Effector memory CD8-positive, alpha-beta T cell (primary cell): ENCODE results near the gene SLIT3.

Experiments used
- ATAC-seq: fragments of 150-1000 bp; cut with Tn5 transposase; replicated peaks from 2 replicates; pipeline ENCODE4 v1.10.0; 2021; ENCODE audit warnings: mild to moderate bottlenecking, moderate library complexity
- DNase-seq, 3 experiments: peaks; one replicate each; pipeline ENCODE4 v3.0.0; 2021
- H3K27ac Mint-ChIP-seq, 2 donors: one replicate each; pipeline ENCODE4 v1.8.0; 2022; ENCODE audit warnings: mild to moderate bottlenecking in 2 of 2, mixed read lengths in 2 of 2, moderate library complexity in 2 of 2
- H3K27me3 Mint-ChIP-seq, 2 donors: one replicate each; pipeline ENCODE4 v1.8.0; 2022; ENCODE audit warnings: mixed read lengths in 2 of 2
- H3K36me3 Mint-ChIP-seq: one replicate; pipeline ENCODE4 v1.8.0; 2022; ENCODE audit warnings: mild to moderate bottlenecking, moderate library complexity, mixed read lengths; ENCODE audit not compliant: insufficient read depth
- H3K4me1 Mint-ChIP-seq, 2 donors: one replicate each; pipeline ENCODE4 v1.8.0; 2022; ENCODE audit warnings: low read depth in 2 of 2, mixed read lengths in 2 of 2
- H3K4me3 Mint-ChIP-seq, 2 donors: one replicate each; pipeline ENCODE4 v1.8.0; 2022; ENCODE audit warnings: mild to moderate bottlenecking in 2 of 2, mixed read lengths in 2 of 2, moderate library complexity in 2 of 2
- H3K9me3 Mint-ChIP-seq, 2 donors: one replicate each; pipeline ENCODE4 v1.8.0; 2022; ENCODE audit warnings: mixed read lengths in 2 of 2

The SLIT3 gene

DNA sequence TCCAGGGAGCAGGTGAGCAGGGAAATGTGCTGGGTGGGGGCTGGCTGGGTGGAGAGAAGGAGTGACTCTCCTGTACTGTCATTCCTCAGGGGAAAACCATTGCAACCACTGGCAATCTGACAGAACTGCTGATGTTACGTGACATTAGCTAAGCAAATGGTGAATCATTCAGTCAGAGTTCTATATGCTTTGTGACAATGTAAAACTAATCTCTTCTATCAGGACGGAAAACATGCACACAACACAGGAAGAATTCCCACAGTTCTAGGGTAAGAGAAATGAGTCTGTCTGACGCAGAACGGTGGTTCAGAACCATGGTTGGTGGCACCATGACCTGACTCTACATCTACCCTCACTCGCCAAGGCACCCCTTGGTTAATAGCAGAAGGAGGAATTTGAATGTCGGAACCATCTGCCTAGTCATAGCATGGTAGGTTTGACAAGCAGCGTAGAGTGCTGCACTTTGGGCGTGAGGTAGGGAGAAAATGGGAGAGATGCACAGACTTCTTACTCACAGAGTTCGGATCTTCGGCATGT lies 478.1 kb downstream of the SLIT3 start:
- H3K27ac Mint-ChIP-seq = no peak overlapping the region
- H3K4me1 Mint-ChIP-seq = no peaks in the 10 kb centered on the region
- H3K9me3 Mint-ChIP-seq = no peaks in the 10 kb centered on the region
- ATAC-seq (no peak), DNase-seq (no peak)
- H3K36me3 Mint-ChIP-seq = no peaks in the 10 kb centered on the region
- peaks cover 18 to 58% of the 10 kb centered on the region in 2 donors for H3K27me3 Mint-ChIP-seq
- H3K4me3 Mint-ChIP-seq = no peak overlapping the region

DNA sequence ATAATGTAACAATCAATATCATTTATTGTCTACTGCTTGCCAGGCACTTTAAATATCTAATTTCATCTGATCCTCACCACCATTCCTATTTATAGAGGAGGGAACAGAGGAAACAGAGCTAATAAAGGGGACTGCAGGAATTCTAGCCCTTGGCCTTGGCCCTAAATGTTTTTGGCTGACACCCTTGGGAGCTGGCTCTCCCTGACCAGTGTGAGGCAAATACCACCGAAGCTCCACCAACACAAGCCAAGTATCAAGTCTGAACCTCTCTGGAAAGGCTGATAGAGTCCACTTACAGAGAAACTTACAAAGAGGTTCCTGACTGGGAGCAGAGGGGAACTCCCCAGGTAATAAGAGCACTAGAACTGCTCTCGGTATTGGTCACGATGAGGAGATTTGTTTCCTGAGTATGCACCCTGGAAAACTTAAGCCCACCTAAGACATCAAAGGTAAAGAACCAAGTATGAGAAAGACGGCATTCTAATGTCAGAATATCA lies 478.6 kb downstream of the SLIT3 start:
- Mint-ChIP-seq H3K4me1 (no peaks in the 10 kb centered on the region), H3K9me3 (no peaks in the 10 kb centered on the region), H3K27ac (no peak overlapping the region), H3K36me3 (no peaks in the 10 kb centered on the region), H3K27me3 (peaks cover 18 to 64% of the 10 kb centered on the region in 2 donors), H3K4me3 (no peak overlapping the region)
- no peak for DNase-seq
- ATAC-seq = no peak

DNA sequence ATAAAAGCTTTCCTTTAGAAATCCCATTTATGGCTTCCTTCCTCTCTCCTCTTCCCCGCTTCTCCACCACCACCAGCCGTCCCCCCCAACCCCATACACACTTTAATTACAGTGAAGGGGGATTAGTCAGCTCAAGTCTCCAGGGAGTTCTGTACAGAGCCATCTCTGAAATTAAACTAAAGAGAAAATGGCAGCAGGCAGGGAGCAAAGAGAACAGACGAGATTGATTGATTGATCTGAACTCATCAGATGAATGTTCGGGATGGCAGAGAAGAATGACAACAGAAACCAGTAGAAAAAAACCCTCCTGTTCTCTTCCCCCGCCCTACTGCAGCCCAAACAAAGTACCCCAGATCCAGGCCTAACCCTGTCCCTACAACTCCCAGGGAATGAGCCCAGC lies 480.1 kb downstream of the SLIT3 start:
- no peaks in the 10 kb centered on the region for H3K36me3 Mint-ChIP-seq
- no peak overlapping the region for H3K4me3 Mint-ChIP-seq
- H3K9me3 Mint-ChIP-seq = no peaks in the 10 kb centered on the region
- no peaks in the 10 kb centered on the region for H3K4me1 Mint-ChIP-seq
- no peak for ATAC-seq
- no peak overlapping the region for H3K27ac Mint-ChIP-seq
- peaks cover 18 to 69% of the 10 kb centered on the region in 2 donors for H3K27me3 Mint-ChIP-seq
- no peak for DNase-seq

DNA sequence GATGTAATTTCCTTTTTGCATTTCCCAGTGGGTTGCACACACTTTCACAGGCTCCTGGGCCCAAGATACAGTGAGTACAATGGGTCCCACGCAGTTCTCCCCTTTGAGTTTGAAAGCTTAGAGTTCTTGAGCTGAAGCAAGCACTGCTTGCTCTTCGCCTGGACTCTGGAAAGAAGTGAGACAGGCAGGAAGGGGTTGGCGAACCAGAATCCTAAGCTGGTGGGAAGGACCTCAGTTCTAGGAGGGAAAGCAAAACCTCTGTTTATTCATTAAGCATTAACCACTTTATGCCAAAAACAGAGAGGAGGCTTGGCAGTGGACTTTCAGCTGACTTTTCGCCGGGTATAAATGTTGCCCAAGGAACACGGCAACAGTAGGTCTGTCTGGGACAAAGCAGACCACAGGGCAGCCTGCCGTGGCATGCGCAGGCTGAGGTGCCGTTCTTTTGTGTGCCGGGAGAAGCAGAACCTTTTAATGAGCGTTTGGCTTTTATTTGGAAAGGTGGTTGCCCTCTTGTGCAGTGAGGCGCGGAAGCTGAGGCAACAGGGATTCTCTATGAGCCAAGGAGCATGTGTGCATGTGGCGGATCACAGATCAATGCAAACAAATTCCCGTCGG lies 481.8 kb downstream of the SLIT3 start:
- H3K36me3 Mint-ChIP-seq = no peaks in the 10 kb centered on the region
- no peaks in the 10 kb centered on the region for H3K4me1 Mint-ChIP-seq
- H3K27me3 Mint-ChIP-seq = peaks cover 14 to 59% of the 10 kb centered on the region in 2 donors
- DNase-seq (no peak), ATAC-seq (no peak)
- no peak overlapping the region for H3K27ac Mint-ChIP-seq
- H3K4me3 Mint-ChIP-seq = no peak overlapping the region
- H3K9me3 Mint-ChIP-seq = no peaks in the 10 kb centered on the region

DNA sequence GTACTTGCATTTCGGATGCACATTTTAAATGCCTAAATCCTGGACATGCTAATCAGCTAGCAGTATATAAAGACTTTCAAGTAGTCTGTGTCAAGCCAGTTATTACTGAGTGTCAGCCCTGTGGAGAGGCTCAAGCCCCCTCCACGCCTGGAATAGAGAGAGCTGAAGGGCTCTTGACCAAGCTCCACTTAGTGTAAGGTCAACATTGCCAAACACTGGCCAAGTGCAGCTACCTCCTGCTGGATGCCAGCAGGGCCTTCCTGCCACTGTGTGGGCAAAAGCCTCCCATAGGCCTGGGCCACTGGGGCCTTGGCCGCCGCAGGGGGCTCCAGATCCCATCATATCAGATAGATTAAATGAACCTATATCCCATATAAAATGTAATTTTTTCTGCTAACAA lies 482.4 kb downstream of the SLIT3 start:
- no peaks in the 10 kb centered on the region for H3K9me3 Mint-ChIP-seq
- no peak for ATAC-seq
- H3K4me1 Mint-ChIP-seq = no peaks in the 10 kb centered on the region
- H3K36me3 Mint-ChIP-seq = no peaks in the 10 kb centered on the region
- peaks cover 12 to 53% of the 10 kb centered on the region in 2 donors for H3K27me3 Mint-ChIP-seq
- H3K4me3 Mint-ChIP-seq = no peak overlapping the region
- DNase-seq = no peak
- no peak overlapping the region for H3K27ac Mint-ChIP-seq

DNA sequence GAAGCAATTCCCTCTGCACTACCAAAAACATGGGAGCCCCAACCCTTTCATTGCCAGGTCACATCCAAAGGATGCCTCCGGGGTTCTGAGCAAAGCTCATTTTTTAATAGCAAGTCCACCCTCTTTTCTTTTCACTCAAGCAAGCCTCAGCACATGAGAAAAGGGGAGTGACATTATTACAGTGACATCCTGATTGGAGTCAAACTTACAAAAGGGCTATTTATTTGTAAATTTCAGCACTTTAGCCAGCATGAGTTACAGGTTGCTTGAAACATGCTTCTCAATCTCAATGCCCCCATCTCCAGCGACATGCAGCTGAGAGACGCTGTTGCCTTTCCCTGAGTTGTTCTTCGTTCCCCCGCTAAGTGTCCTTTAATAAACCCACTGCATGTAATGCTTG lies 483.3 kb downstream of the SLIT3 start:
- no peaks in the 10 kb centered on the region for H3K9me3 Mint-ChIP-seq
- H3K4me1 Mint-ChIP-seq = no peaks in the 10 kb centered on the region
- no peak for ATAC-seq
- no peaks in the 10 kb centered on the region for H3K36me3 Mint-ChIP-seq
- no peak overlapping the region for H3K4me3 Mint-ChIP-seq
- no peak overlapping the region for H3K27ac Mint-ChIP-seq
- peaks cover 5 to 44% of the 10 kb centered on the region in 2 donors for H3K27me3 Mint-ChIP-seq
- DNase-seq = no peak

DNA sequence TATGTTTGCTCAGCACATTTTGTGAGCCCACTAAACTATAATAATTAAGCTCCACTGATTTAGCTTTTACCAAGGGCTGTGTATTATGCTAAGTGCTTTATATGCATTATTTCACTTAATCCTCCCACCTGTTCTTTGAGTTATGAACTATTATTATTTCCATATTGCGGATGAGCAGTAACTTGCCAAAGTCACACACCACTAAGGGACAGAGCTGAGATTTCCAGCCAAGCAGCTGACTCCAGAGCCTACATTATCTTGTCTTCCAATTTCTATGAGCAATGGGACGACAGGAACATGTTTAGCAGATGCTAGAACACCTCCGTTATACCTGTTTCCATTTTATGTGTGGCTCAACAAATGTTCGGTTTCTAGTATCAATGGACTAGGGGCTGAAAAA lies 484.3 kb downstream of the SLIT3 start:
- H3K4me1 Mint-ChIP-seq = no peaks in the 10 kb centered on the region
- H3K9me3 Mint-ChIP-seq = no peaks in the 10 kb centered on the region
- no peak overlapping the region for H3K4me3 Mint-ChIP-seq
- H3K27ac Mint-ChIP-seq = no peak overlapping the region
- H3K27me3 Mint-ChIP-seq = peaks cover 10 to 45% of the 10 kb centered on the region in 2 donors
- ATAC-seq (no peak), DNase-seq (no peak)
- H3K36me3 Mint-ChIP-seq = no peaks in the 10 kb centered on the region

DNA sequence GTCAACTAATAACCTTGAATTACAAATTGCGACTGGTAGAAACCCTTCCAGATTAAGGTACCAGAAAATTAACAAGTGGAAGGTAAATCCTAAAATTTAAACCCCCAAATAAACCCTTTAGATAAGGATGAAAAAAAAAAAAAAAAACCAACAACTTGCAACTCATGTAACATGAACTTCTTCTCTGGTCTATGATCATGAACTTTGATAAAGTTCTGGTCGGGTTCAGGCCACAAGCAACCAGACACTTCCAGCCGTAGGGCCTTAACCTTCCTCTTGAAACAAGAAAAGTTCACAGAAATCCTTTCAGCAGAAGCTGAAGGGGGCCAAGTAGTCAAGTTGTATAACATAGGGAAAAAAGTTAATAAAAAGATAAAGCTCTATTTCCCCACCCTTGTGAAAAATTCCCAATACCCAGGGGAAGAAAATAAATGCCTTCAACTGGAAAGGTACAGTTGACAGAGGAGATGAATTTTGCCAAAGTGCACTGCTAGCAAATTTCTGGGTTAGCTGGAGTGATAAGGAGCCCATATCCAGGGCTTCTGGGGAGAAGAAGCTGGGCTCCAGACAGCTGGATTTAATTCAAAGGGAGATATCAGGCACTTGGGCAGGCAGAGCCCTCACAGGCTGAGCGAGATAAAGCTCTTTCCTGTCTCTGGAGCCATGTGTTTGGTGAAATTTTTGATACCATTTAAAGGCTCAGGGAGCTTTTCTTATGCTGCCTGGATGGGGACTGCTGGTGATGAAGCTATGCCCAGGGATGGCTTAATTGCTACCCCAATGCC lies 487.6 kb downstream of the SLIT3 start:
- Mint-ChIP-seq H3K4me1 (no peaks in the 10 kb centered on the region), H3K4me3 (no peak overlapping the region), H3K27me3 (peaks cover 29 to 55% of the 10 kb centered on the region in 2 donors), H3K27ac (no peak overlapping the region), H3K36me3 (no peaks in the 10 kb centered on the region), H3K9me3 (no peaks in the 10 kb centered on the region)
- ATAC-seq (no peak), DNase-seq (no peak)

DNA sequence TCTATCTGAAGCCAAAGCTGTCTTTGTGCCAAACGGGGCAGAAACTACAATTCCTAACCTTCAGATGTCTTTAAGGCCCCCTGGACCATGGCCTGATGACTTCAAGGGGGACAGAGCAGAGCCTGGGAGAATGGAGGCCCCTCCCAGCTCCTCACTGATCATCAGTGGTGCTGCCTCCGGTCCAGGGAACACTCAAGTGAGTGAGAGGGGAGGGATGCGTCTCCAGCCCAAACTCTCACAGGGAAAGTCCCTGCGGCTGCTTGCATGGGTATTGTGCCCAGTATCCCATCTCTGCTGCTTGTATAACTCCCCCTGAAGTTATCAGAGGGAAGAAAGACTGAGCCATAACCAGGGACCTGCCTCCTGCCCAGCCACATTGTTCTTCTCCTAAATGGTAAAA lies 490.3 kb downstream of the SLIT3 start:
- ATAC-seq (no peak), DNase-seq (no peak)
- Mint-ChIP-seq H3K4me1 (no peaks in the 10 kb centered on the region), H3K9me3 (no peaks in the 10 kb centered on the region), H3K36me3 (no peaks in the 10 kb centered on the region), H3K27ac (no peak overlapping the region), H3K4me3 (no peak overlapping the region), H3K27me3 (peaks cover 37 to 48% of the 10 kb centered on the region in 2 donors)

DNA sequence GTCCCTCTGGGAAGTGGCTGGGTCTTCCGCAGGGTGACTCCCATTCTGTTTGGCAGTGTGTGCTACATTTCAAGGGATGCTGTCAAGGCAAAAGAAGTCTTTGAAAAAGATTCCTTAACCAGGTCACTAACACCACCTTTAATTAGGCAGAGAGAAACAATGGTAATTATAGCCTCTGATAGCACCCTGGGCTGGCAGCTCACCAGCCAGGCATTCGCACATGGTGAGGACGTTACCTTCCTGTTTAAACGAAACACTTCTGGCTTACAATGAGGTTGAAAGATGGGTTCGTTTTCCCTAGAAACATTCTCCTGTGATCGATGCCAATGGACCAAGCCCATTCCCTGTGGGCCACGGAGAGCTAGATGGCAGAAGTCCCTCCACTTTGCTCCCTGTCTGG lies 491.7 kb downstream of the SLIT3 start:
- Mint-ChIP-seq H3K27ac (no peak overlapping the region), H3K4me1 (no peaks in the 10 kb centered on the region), H3K27me3 (peaks cover 34 to 50% of the 10 kb centered on the region in 2 donors), H3K36me3 (no peaks in the 10 kb centered on the region), H3K9me3 (no peaks in the 10 kb centered on the region), H3K4me3 (no peak overlapping the region)
- DNase-seq = no peak
- ATAC-seq = no peak

DNA sequence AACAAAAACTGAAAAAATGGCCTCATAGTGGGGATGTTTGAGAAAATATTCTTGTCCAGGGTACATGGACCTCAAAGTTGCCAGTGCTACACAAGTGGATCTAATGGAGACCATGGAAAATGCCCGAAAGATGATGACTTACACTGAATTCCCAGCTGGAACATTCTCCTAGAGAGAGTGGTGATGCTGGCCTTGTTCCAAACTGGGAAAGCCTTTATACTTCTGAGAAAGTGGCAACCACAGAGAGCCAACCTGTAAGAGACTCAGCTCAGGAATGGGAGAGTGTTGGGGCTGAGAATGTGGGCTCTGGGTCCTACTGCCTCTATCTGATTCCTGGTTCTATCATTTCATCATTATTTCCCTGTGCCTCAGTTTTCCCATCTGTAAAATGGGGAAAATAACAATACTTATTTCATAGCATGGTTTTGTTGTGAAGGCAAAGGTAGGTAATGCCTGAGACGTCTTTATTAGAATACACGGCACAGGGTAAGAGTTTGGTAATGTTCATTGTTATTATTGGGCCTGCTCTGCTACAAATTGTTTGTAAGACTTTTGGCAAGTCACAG lies 492.8 kb downstream of the SLIT3 start:
- H3K27me3 Mint-ChIP-seq = peaks cover 40 to 61% of the 10 kb centered on the region in 2 donors
- H3K36me3 Mint-ChIP-seq = no peaks in the 10 kb centered on the region
- no peak overlapping the region for H3K4me3 Mint-ChIP-seq
- H3K27ac Mint-ChIP-seq = no peak overlapping the region
- H3K4me1 Mint-ChIP-seq = no peaks in the 10 kb centered on the region
- H3K9me3 Mint-ChIP-seq = no peaks in the 10 kb centered on the region
- DNase-seq (no peak), ATAC-seq (no peak)

DNA sequence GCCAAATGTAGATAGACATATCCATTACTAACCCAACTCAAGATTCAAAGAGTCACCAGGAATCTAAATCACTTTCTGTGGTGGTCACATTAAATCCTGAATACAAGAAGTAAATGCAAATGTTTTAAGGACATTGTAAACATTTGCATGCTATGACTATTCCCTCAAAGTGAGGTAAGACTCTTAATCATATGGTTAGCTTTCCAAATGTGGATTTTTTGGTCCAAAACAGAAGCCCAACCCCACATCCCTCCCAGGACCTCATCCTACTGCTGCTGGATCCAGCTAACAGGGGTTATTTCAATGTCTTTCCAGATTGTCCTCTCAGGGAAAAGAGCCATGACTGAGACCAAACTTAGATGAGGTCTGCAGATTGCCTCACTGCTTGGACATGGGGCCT lies 493.7 kb downstream of the SLIT3 start:
- H3K4me1 Mint-ChIP-seq = no peaks in the 10 kb centered on the region
- peaks cover 40 to 60% of the 10 kb centered on the region in 2 donors for H3K27me3 Mint-ChIP-seq
- no peak overlapping the region for H3K4me3 Mint-ChIP-seq
- H3K9me3 Mint-ChIP-seq = no peaks in the 10 kb centered on the region
- H3K27ac Mint-ChIP-seq = no peak overlapping the region
- no peak for ATAC-seq
- no peak for DNase-seq
- H3K36me3 Mint-ChIP-seq = no peaks in the 10 kb centered on the region

DNA sequence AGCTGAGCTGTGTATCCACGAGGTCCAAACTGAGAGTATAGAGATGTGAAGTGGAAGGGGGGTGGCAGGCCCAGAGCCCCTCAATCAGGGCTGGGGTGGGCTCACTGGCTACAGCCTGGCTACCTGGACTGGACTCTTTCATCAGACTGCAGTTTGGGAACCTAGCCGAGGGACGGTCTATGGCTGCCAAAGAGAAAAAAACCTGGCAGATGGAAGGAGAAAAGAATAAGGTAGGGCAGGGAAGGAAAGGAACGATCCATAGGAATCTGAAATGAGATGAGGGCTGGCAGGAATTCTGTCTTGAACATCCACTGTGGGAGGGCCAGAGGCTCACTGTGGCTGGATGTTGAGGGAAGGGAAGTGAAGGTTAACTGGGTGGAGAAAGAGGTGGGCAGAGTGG lies 497.4 kb downstream of the SLIT3 start:
- Mint-ChIP-seq H3K27ac (no peak overlapping the region), H3K4me1 (no peaks in the 10 kb centered on the region), H3K27me3 (peaks cover 25 to 39% of the 10 kb centered on the region in 2 donors), H3K36me3 (no peaks in the 10 kb centered on the region), H3K9me3 (no peaks in the 10 kb centered on the region), H3K4me3 (no peak overlapping the region)
- DNase-seq (no peak), ATAC-seq (no peak)

DNA sequence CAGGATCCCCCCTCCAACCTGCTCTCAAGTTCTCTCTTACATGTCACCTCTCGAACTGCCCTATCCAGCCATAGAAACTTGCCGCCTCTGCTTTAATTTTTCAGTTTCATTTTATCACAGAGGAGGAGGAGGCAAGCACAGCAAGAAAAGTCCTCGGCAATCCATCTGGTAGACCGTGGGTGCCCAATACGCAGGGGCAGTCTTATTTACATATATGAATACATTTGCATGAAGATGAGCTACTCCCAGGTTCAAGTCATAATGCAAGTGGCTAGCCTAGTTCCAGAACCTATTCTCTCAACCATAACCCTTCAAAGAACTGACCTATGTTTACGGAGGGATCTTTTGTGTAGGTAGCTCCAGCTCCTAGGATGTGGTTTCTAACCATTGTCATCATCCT lies 498.6 kb downstream of the SLIT3 start:
- Mint-ChIP-seq H3K27me3 (peaks cover 15 to 29% of the 10 kb centered on the region in 2 donors), H3K36me3 (no peaks in the 10 kb centered on the region), H3K9me3 (no peaks in the 10 kb centered on the region), H3K27ac (no peak overlapping the region), H3K4me1 (no peaks in the 10 kb centered on the region), H3K4me3 (no peak overlapping the region)
- no peak for DNase-seq
- ATAC-seq = no peak
